Endothelial cell of umbilical vein (primary cell): ENCODE results near the gene CEP164. TPM values are rescaled to one million over a fixed set of nuclear protein-coding genes. Genes with fewer than 3 reads are reported as not detected.

Experiments used
- BruUV-seq: library from RNA; stranded (reverse); fragments of 400-500 nt; replicated peaks from 2 replicates; lab custom pipeline; 2021; lab: Mats Ljungman, UMichigan
- CTCF ChIA-PET: fragments of 300-600, 350-600 bp; sonication (Branson Sonifier 250); formaldehyde crosslinking; loops from one replicate; lab custom pipeline; 2021; ENCODE audit warnings: antibody characterized with exemption, inconsistent platforms; lab: Charles Lee
- POLR2A ChIA-PET: fragments of 300-600, 350-600 bp; sonication (Branson Sonifier 250); formaldehyde crosslinking; loops from one replicate; lab custom pipeline; 2021; ENCODE audit warnings: antibody characterized with exemption, inconsistent platforms; lab: Charles Lee
- DNase-seq: peaks from one replicate; pipeline ENCODE4 v3.0.0-alpha.2; 2011; ENCODE audit warnings: low read depth, low spot score
- FAIRE-seq: peaks from 2 replicates; lab custom pipeline; 2011; peaks lifted over from hg19 to GRCh38; lab: Jason Lieb, UNC
- H2AFZ ChIP-seq: 2 replicates; pipeline ENCODE4 v1.6.0; 2012; ENCODE audit warnings: low read depth, low read length, control low read depth, inconsistent platforms
- H3K27ac ChIP-seq: 2 replicates; pipeline ENCODE4 v1.5.1; 2011; ENCODE audit warnings: low read depth, mild to moderate bottlenecking, control low read depth, low read length, moderate library complexity; ENCODE audit not compliant: insufficient read depth
- H3K27me3 ChIP-seq, 2 experiments: 2 replicates each; pipeline versions ENCODE4 v1.6.0 to v1.6.1; 2011; ENCODE audit warnings: low read length in 2 of 2, mixed read lengths in 1 of 2; ENCODE audit not compliant: control insufficient read depth in 2 of 2, insufficient read depth in 2 of 2
- H3K36me3 ChIP-seq, 2 experiments: 2 replicates in 1 of 2; 3 replicates in 1 of 2; pipeline ENCODE4 v1.5.1; 2011; ENCODE audit warnings: low read length in 2 of 2, mild to moderate bottlenecking in 1 of 2, moderate library complexity in 1 of 2; ENCODE audit not compliant: control insufficient read depth in 2 of 2, insufficient read depth in 2 of 2; ENCODE audit errors: extremely low read depth in 1 of 2
- H3K4me1 ChIP-seq: 3 replicates; pipeline ENCODE4 v1.5.1; 2011; ENCODE audit warnings: mild to moderate bottlenecking, low read length; ENCODE audit not compliant: control insufficient read depth, insufficient read depth; ENCODE audit errors: extremely low read depth
- H3K4me2 ChIP-seq: 2 replicates; pipeline ENCODE4 v1.6.1; 2011; ENCODE audit warnings: low read length, control low read depth, mixed read lengths; ENCODE audit not compliant: insufficient read depth
- H3K4me3 ChIP-seq, 3 experiments: fragments of 200-600 bp in 1 of 3; sonication (generic), shearing (Covaris generic) in 1 of 3; replicated peaks in 1 of 3; 2 replicates each; pipeline ENCODE4 v1.5.1; 2011 to 2016; ENCODE audit warnings: control low read depth in 3 of 3, low read length in 3 of 3, mild to moderate bottlenecking in 2 of 3, inconsistent platforms in 1 of 3, low read depth in 1 of 3, moderate library complexity in 1 of 3; ENCODE audit not compliant: insufficient read depth in 1 of 3
- H3K79me2 ChIP-seq: 2 replicates; pipeline ENCODE4 v1.6.0; 2012; ENCODE audit warnings: low read length, inconsistent platforms; ENCODE audit not compliant: control insufficient read depth, insufficient read depth
- H3K9ac ChIP-seq: replicated peaks from 2 replicates; pipeline ENCODE3; 2011; ENCODE audit warnings: low read length, control low read depth; ENCODE audit not compliant: insufficient read depth; ENCODE audit errors: extremely low read depth
- H3K9me1 ChIP-seq: replicated peaks from 3 replicates; pipeline ENCODE4 v1.6.0; 2011; ENCODE audit warnings: mild to moderate bottlenecking, low read length; ENCODE audit not compliant: control insufficient read depth, insufficient read depth; ENCODE audit errors: extremely low read depth
- H3K9me3 ChIP-seq: replicated peaks from 2 replicates; pipeline ENCODE4 v1.5.1; 2012; ENCODE audit warnings: low read length, inconsistent platforms; ENCODE audit not compliant: control insufficient read depth, insufficient read depth
- H4K20me1 ChIP-seq: replicated peaks from 2 replicates; pipeline ENCODE3; 2011; ENCODE audit warnings: mild to moderate bottlenecking, low read length; ENCODE audit not compliant: control insufficient read depth, insufficient read depth; ENCODE audit errors: extremely low read depth
- CTCF ChIP-seq, 2 donors: IDR thresholded peaks; 1 replicate in 1 of 2; 2 replicates in 1 of 2; pipeline ENCODE4 v1.5.1; 2011; ENCODE audit warnings: low read length in 2 of 2, mild to moderate bottlenecking in 2 of 2, moderate library complexity in 2 of 2, control low read depth in 1 of 2, inconsistent platforms in 1 of 2, low read depth in 1 of 2; ENCODE audit not compliant: insufficient read depth in 1 of 2; ENCODE audit errors: extremely low read depth in 1 of 2
- EZH2 ChIP-seq: IDR thresholded peaks from 2 replicates; pipeline ENCODE4 v1.6.1; 2012; ENCODE audit warnings: borderline replicate concordance, low read depth, mild to moderate bottlenecking, moderate library complexity, low read length, inconsistent platforms; ENCODE audit not compliant: severe bottlenecking
- FOS ChIP-seq: IDR thresholded peaks from 2 replicates; pipeline ENCODE4 v1.6.1; 2011; ENCODE audit warnings: mild to moderate bottlenecking, low read length, moderate library complexity, borderline replicate concordance; ENCODE audit not compliant: insufficient read depth
- GATA2 ChIP-seq: IDR thresholded peaks from 2 replicates; pipeline ENCODE4 v1.7.0; 2011; ENCODE audit warnings: low read depth, mild to moderate bottlenecking, moderate library complexity, mixed read lengths, low read length; ENCODE audit not compliant: insufficient read length, insufficient read depth
- JUN ChIP-seq: IDR thresholded peaks from 2 replicates; pipeline ENCODE4 v1.6.1; 2011; ENCODE audit warnings: borderline replicate concordance, low read depth; ENCODE audit not compliant: insufficient read length, insufficient read depth
- MYC ChIP-seq: IDR thresholded peaks from one replicate; pipeline ENCODE4 v1.6.1; 2011; ENCODE audit warnings: mild to moderate bottlenecking, low read depth, low read length
- POLR2A ChIP-seq: IDR thresholded peaks from 2 replicates; pipeline ENCODE4 v1.6.1; 2012; ENCODE audit warnings: low read depth, mild to moderate bottlenecking, control low read depth, low read length
- dilution Hi-C: fragments of 300-500 bp; cut with MboI; formaldehyde crosslinking; loops from one replicate; pipeline ENCODE4 v1.15.0; 2019; ENCODE audit warnings: low sequenced_read_pairs; ENCODE audit not compliant: extremely low pct_ligation_motif_present
- intact Hi-C: fragments of 100-400 bp; cut with micrococcal nuclease; formaldehyde crosslinking; loops from one replicate; pipeline ENCODE4 v1.10.0; 2022
- polyA plus RNA-seq, 4 experiments: library from polyadenylated mRNA; depleted of rRNA in 3 of 4; stranded (reverse) in 3 of 4; unstranded in 1 of 4; fragments of >200 nt; gene quantifications; 2 replicates each; pipeline versions ENCODE4 v1.2.1 to v1.2.3, GENCODE V29; 2011 to 2012; ENCODE audit warnings: missing spikeins in 1 of 4
- total RNA-seq: library from RNA; stranded (reverse); gene quantifications from 2 replicates; pipeline ENCODE4 v1.2.3, GENCODE V29; 2021
- TF ChIP-seq, protein P1 (sequence below): IDR thresholded peaks from 2 replicates; pipeline ENCODE4 v1.6.1; 2011; ENCODE audit not compliant: insufficient read depth, insufficient read length

The CEP164 gene
- total and polyA plus RNA-seq, 2 donors (not counting 3 experiments of a cell fraction or from before 2014, with no cell fraction given) = 22.7 to 48.4 TPM

DNA sequence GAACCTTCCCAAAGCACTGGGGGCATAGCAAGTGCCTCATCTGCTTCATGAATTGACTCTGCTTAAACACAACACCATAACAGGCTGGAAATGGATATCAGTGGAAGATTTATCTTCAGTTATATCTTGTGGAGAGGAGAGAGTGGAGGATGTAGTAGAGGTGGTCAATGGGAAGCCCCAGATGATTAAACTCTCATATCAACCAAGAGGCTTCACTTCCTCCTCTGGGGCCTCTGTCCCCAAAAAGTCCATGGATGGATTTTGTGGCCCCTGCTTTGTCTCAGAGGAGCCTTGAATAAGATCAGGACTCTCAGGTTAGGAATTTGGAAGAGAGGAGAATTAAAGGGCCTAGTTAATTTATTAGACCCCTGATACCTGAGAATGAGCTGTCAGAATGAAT, 106.1 kb downstream of the CEP164 start:
- TF ChIP-seq CTCF (IDR thresholded peaks at IDR 0.05; ENCODE audit: extremely low read depth in 1 of 2, insufficient read depth in 1 of 2, low read depth in 1 of 2, low read length in 2 of 2) (no peak), GATA2 (no peak), MYC (no peak), FOS (no peak), JUN (no peak), POLR2A (no peak), EZH2 (no peak)
- TF ChIP-seq, protein P1, sequence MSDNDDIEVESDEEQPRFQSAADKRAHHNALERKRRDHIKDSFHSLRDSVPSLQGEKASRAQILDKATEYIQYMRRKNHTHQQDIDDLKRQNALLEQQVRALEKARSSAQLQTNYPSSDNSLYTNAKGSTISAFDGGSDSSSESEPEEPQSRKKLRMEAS = no peak
- Histone ChIP-seq H3K36me3 (no peaks in the 10 kb centered on the region), H3K4me2 (no peak overlapping the region), H2AFZ (no peak overlapping the region), H4K20me1 (no peaks in the 10 kb centered on the region), H3K9me3 (no peaks in the 10 kb centered on the region), H3K27ac (no peak overlapping the region), H3K27me3 (no peaks in the 10 kb centered on the region), H3K9ac (no peak overlapping the region), H3K4me3 (no peak overlapping the region), H3K79me2 (no peaks in the 10 kb centered on the region), H3K4me1 (no peaks in the 10 kb centered on the region), H3K9me1 (no peaks in the 10 kb centered on the region)
- POLR2A ChIA-PET = no interaction called here
- dilution Hi-C loops = no loop called here
- FAIRE-seq (no peak), DNase-seq (no peak)
- intact Hi-C loops = no loop called here
- CTCF ChIA-PET = no interaction called here
- no TSS peak for BruUV-seq
